MM.1S (cell line): ENCODE results near the gene NOD2.

ENCODE experiments used
- DNase-seq: peaks from one replicate; pipeline ENCODE4 v3.0.0-alpha.2; 2015
- H2AFZ ChIP-seq: fragments of 300-600 bp; sonication (generic); 2 replicates; pipeline ENCODE4 v1.6.0; 2016; ENCODE audit warnings: antibody characterized with exemption, low read length
- H3F3A ChIP-seq: fragments of 300-600 bp; sonication (generic); 2 replicates; pipeline ENCODE4 v1.6.1; 2016; ENCODE audit warnings: mild to moderate bottlenecking, antibody characterized with exemption, low read length, moderate library complexity, mixed read lengths; ENCODE audit not compliant: insufficient read depth
- H3K27ac ChIP-seq: fragments of 300-600 bp; sonication (generic); 2 replicates; pipeline ENCODE4 v1.5.1; 2016; ENCODE audit warnings: mild to moderate bottlenecking, low read length
- H3K27me3 ChIP-seq: fragments of 300-600 bp; sonication (generic); replicated peaks from 2 replicates; pipeline ENCODE4 v1.6.0; 2016; ENCODE audit warnings: low read length; ENCODE audit not compliant: insufficient read depth
- H3K36me3 ChIP-seq: fragments of 300-600 bp; sonication (generic); replicated peaks from 2 replicates; pipeline ENCODE4 v1.6.1; 2016; ENCODE audit warnings: mild to moderate bottlenecking, low read length, mixed read lengths; ENCODE audit not compliant: insufficient read depth
- H3K4me1 ChIP-seq: fragments of 300-600 bp; sonication (generic); 2 replicates; pipeline ENCODE4 v1.6.1; 2016; ENCODE audit warnings: low read length, mixed read lengths
- H3K4me2 ChIP-seq: fragments of 300-600 bp; sonication (generic); 2 replicates; pipeline ENCODE4 v1.6.0; 2016; ENCODE audit warnings: low read depth, low read length
- H3K4me3 ChIP-seq: fragments of 300-600 bp; sonication (generic); 2 replicates; pipeline ENCODE4 v1.5.1; 2016; ENCODE audit warnings: low read length, mixed read lengths
- H3K79me2 ChIP-seq: fragments of 300-600 bp; sonication (generic); 2 replicates; pipeline ENCODE4 v1.6.1; 2016; ENCODE audit warnings: mixed run types, low read length, mixed read lengths
- H3K9ac ChIP-seq: fragments of 300-600 bp; sonication (generic); 2 replicates; pipeline ENCODE4 v1.6.1; 2016; ENCODE audit warnings: low read length, mixed read lengths
- H3K9me2 ChIP-seq: fragments of 300-600 bp; sonication (generic); replicated peaks from 2 replicates; pipeline ENCODE4 v1.6.1; 2016; ENCODE audit warnings: mild to moderate bottlenecking, low read length, mixed read lengths; ENCODE audit not compliant: insufficient read depth
- H3K9me3 ChIP-seq: fragments of 300-600 bp; sonication (generic); replicated peaks from 2 replicates; pipeline ENCODE4 v1.6.1; 2016; ENCODE audit warnings: mild to moderate bottlenecking, low read length, mixed read lengths; ENCODE audit not compliant: insufficient read depth
- H4K20me1 ChIP-seq: fragments of 300-600 bp; sonication (generic); 2 replicates; pipeline ENCODE4 v1.6.1; 2016; ENCODE audit warnings: mild to moderate bottlenecking, low read length, moderate library complexity, mixed read lengths; ENCODE audit not compliant: insufficient read depth
- CTCF ChIP-seq: fragments of 300-600 bp; sonication (generic); IDR thresholded peaks from 2 replicates; pipeline ENCODE4 v1.5.1; 2016; ENCODE audit warnings: antibody characterized with exemption, low read length, mixed read lengths
- EZH2 ChIP-seq: fragments of 300-600 bp; sonication (generic); optimal IDR thresholded peaks from 2 replicates; pipeline ENCODE3; 2017; ENCODE audit warnings: low read depth, mild to moderate bottlenecking, antibody characterized with exemption, low read length, mixed read lengths
- EZH2phosphoT487 ChIP-seq: fragments of 300-600 bp; sonication (generic); IDR thresholded peaks from 2 replicates; pipeline ENCODE4 v1.6.1; 2018; ENCODE audit warnings: antibody characterized with exemption, low read length

The NOD2 gene

GRCh38 chr16:50774405-50774804, 81.0 kb downstream of the NOD2 start:
- no peak overlapping the region for H2AFZ ChIP-seq

GRCh38 chr16:50774960-50775359, 81.6 kb downstream of the NOD2 start:
- no peaks in the 10 kb centered on the region for H3K27me3 ChIP-seq
- H3K9me2 ChIP-seq: no peaks in the 10 kb centered on the region
- no peak overlapping the region for H3K4me2 ChIP-seq
- peaks cover 67% of the 10 kb centered on the region for H3K79me2 ChIP-seq
- H4K20me1 ChIP-seq: peaks cover 16% of the 10 kb centered on the region
- H3K36me3 ChIP-seq: peaks cover 1% of the 10 kb centered on the region; the same call in 1 of the 2 replicates
- no peak overlapping the region for H3K9ac ChIP-seq
- TF ChIP-seq EZH2phosphoT487: no peak
- no peak for TF ChIP-seq CTCF
- TF ChIP-seq EZH2: no peak
- no peak overlapping the region for H2AFZ ChIP-seq
- H3K9me3 ChIP-seq: no peaks in the 10 kb centered on the region
- no peak for DNase-seq
- H3K27ac ChIP-seq: no peak overlapping the region
- no peak overlapping the region for H3K4me3 ChIP-seq
- H3K4me1 ChIP-seq: no peaks in the 10 kb centered on the region
- H3F3A ChIP-seq: no peaks in the 10 kb centered on the region

More at GRCh38 chr16:50774405-50774804, 81.0 kb downstream of the NOD2 start:
- Histone ChIP-seq H3K79me2 (peaks cover 72% of the 10 kb centered on the region), H3K9me2 (no peaks in the 10 kb centered on the region), H3K9me3 (no peaks in the 10 kb centered on the region), H3K27me3 (no peaks in the 10 kb centered on the region), H3K4me3 (no peak overlapping the region), H3K36me3 (no peaks in the 10 kb centered on the region; the same call in 1 of the 2 replicates), H3K4me2 (no peak overlapping the region), H3K27ac (no peak overlapping the region), H3F3A (no peaks in the 10 kb centered on the region), H3K4me1 (no peaks in the 10 kb centered on the region), H4K20me1 (peaks cover 16% of the 10 kb centered on the region), H3K9ac (no peak overlapping the region)
- TF ChIP-seq EZH2 (no peak), CTCF (no peak), EZH2phosphoT487 (no peak)
- no peak for DNase-seq

GRCh38 chr16:50776037-50776436, 82.6 kb downstream of the NOD2 start:
- Histone ChIP-seq H4K20me1 (peaks cover 16% of the 10 kb centered on the region), H3K36me3 (peaks cover 3% of the 10 kb centered on the region; the same call in 1 of the 2 replicates), H3K9ac (no peak overlapping the region), H3F3A (no peaks in the 10 kb centered on the region), H3K4me2 (no peak overlapping the region), H2AFZ (no peak overlapping the region), H3K79me2 (peaks cover 57% of the 10 kb centered on the region), H3K9me3 (no peaks in the 10 kb centered on the region), H3K27me3 (no peaks in the 10 kb centered on the region), H3K4me1 (no peaks in the 10 kb centered on the region), H3K9me2 (no peaks in the 10 kb centered on the region), H3K4me3 (no peak overlapping the region), H3K27ac (no peak overlapping the region)
- DNase-seq: no peak
- no peak for TF ChIP-seq CTCF
